Kidney (tissue), 14 donors: ENCODE measurements around the gene CCDC70. TPM values are rescaled to one million over a fixed set of nuclear protein-coding genes. Genes with fewer than 3 reads are reported as not detected.

ENCODE experiments used
- DNase-seq, 5 donors: peaks; one replicate each; pipeline ENCODE4 v3.0.0-alpha.2; 2013 to 2020
- FAIRE-seq: peaks from 2 replicates; lab custom pipeline; 2012; peaks lifted over from hg19 to GRCh38; lab: Jason Lieb, UNC
- H3K27ac ChIP-seq, 2 donors: one replicate each; pipeline ENCODE4 v1.7.0; 2013; ENCODE audit warnings: low read depth in 2 of 2, low read length in 2 of 2, inconsistent platforms in 1 of 2
- H3K27me3 ChIP-seq: one replicate; pipeline ENCODE4 v1.7.1; 2013; ENCODE audit warnings: low read length, inconsistent platforms; ENCODE audit not compliant: control insufficient read depth, insufficient read depth
- H3K36me3 ChIP-seq, 3 donors: one replicate each; pipeline versions ENCODE4 v1.7.0 to v1.7.1; 2013; ENCODE audit warnings: low read length in 3 of 3, control low read depth in 1 of 3, inconsistent platforms in 1 of 3; ENCODE audit not compliant: insufficient read depth in 3 of 3, control insufficient read depth in 2 of 3
- H3K4me1 ChIP-seq, 3 donors: one replicate each; pipeline versions ENCODE4 v1.7.0 to v1.7.1; 2013; ENCODE audit warnings: low read length in 3 of 3, inconsistent platforms in 1 of 3, low read depth in 1 of 3; ENCODE audit not compliant: control insufficient read depth in 2 of 3, insufficient read depth in 2 of 3
- H3K4me3 ChIP-seq, 3 donors: one replicate each; pipeline versions ENCODE4 v1.7.0 to v1.8.1; 2013; ENCODE audit warnings: low read length in 3 of 3, control low read depth in 1 of 3, inconsistent platforms in 1 of 3
- H3K9ac ChIP-seq, 3 donors: one replicate each; pipeline versions ENCODE4 v1.7.0 to v1.7.1; 2013; ENCODE audit warnings: low read length in 3 of 3, control low read depth in 1 of 3, inconsistent platforms in 1 of 3
- H3K9me3 ChIP-seq, 3 donors: one replicate each; pipeline versions ENCODE4 v1.7.0 to v1.7.1; 2013; ENCODE audit warnings: low read length in 3 of 3, control low read depth in 1 of 3, inconsistent platforms in 1 of 3; ENCODE audit not compliant: control insufficient read depth in 2 of 3, insufficient read depth in 1 of 3
- CTCF ChIP-seq: IDR thresholded peaks from 3 replicates; pipeline ENCODE4 v1.5.1; 2012; ENCODE audit warnings: mild to moderate bottlenecking, moderate library complexity, borderline replicate concordance; ENCODE audit not compliant: insufficient read depth; ENCODE audit errors: extremely low read depth
- intact Hi-C: fragments of 100-400 bp; cut with DNase I; formaldehyde crosslinking; loops from one replicate; pipeline ENCODE4 v1.11.1; 2022
- polyA plus RNA-seq: library from polyadenylated mRNA; stranded (reverse); fragments of 350-450 nt; fragmentation: Illumina TruSeq; extraction: RNeasy Lipid Tissue Mini Kit (QIAGEN cat#74804); gene quantifications from one replicate; pipeline ENCODE4 v1.2.3, GENCODE V29; 2014; ENCODE audit warnings: low read depth, low replicate concordance; ENCODE audit not compliant: insufficient read depth
- total RNA-seq: library from RNA; stranded (reverse); fragmentation: NEBNext Ultra II Directional; extraction: Animal tissue kit (Norgen Biotek cat#: 25700); gene quantifications from one replicate; pipeline ENCODE4 v1.2.1, GENCODE V29; 2021
- donor health status: control.
- donor health status: control.
- donor health status: control.
- donor health status: control.
- donor health status: control.
- donor health status: DM: yes; HTN: yes; CAD: no.
- donor health status: Normal renal cell carcinoma (clear cell type).

Gene CCDC70
- total and polyA plus RNA-seq, 2 donors from 2014 or later: not detected

- FAIRE-seq (no peak), DNase-seq (no peak)
- Histone ChIP-seq H3K9me3 (no peaks in the 10 kb centered on the region), H3K9ac (no peak overlapping the region), H3K27ac (no peak overlapping the region), H3K4me1 (no peaks in the 10 kb centered on the region), H3K4me3 (no peak overlapping the region), H3K27me3 (no peaks in the 10 kb centered on the region), H3K36me3 (no peaks in the 10 kb centered on the region)
- no peak for TF ChIP-seq CTCF
- intact Hi-C loops: no loop called here
These were observed 4.8 kb upstream of the CCDC70 start for GRCh38 chr13:51856998-51857397.

GRCh38 chr13:51858433-51859247 lies 3.1 kb upstream of the CCDC70 start:
- Histone ChIP-seq H3K27ac (no peak overlapping the region), H3K9ac (no peak overlapping the region), H3K4me1 (no peaks in the 10 kb centered on the region), H3K36me3 (no peaks in the 10 kb centered on the region), H3K9me3 (no peaks in the 10 kb centered on the region), H3K4me3 (no peak overlapping the region), H3K27me3 (no peaks in the 10 kb centered on the region)
- no peak for TF ChIP-seq CTCF
- no peak for FAIRE-seq
- no peak for DNase-seq
- intact Hi-C loops: no loop called here

GRCh38 chr13:51862957-51863356 lies 1.2 kb downstream of the CCDC70 start:
- H3K27ac ChIP-seq: no peak overlapping the region
- intact Hi-C loops: no loop called here
- no peaks in the 10 kb centered on the region for H3K36me3 ChIP-seq
- FAIRE-seq (no peak), DNase-seq (no peak)
- TF ChIP-seq CTCF: no peak
- H3K4me1 ChIP-seq: no peaks in the 10 kb centered on the region
- H3K27me3 ChIP-seq: no peaks in the 10 kb centered on the region
- no peak overlapping the region for H3K4me3 ChIP-seq
- H3K9ac ChIP-seq: no peak overlapping the region
- H3K9me3 ChIP-seq: no peaks in the 10 kb centered on the region

- H3K9ac ChIP-seq: no peak overlapping the region
- no peak overlapping the region for H3K4me3 ChIP-seq
- no peaks in the 10 kb centered on the region for H3K9me3 ChIP-seq
- no peak for FAIRE-seq
- H3K27me3 ChIP-seq: no peaks in the 10 kb centered on the region
- intact Hi-C loops: no loop called here
- no peaks in the 10 kb centered on the region for H3K36me3 ChIP-seq
- TF ChIP-seq CTCF: no peak
- H3K27ac ChIP-seq: no peak overlapping the region
- DNase-seq: no peak
- H3K4me1 ChIP-seq: no peaks in the 10 kb centered on the region
These were observed 4.1 kb downstream of the CCDC70 start for GRCh38 chr13:51865838-51866237.
